Activated naive CD4-positive, alpha-beta T cell (primary cell): ENCODE data around the gene ADAMTS12.
A peak's percentile ranks its signal among the peaks of the same experiment; 100 is the strongest.

Experiments used
- DNase-seq, 4 experiments: peaks; one replicate each; lab custom pipeline; 2025; lab: John Stamatoyannopoulos, UW

The ADAMTS12 gene

DNA sequence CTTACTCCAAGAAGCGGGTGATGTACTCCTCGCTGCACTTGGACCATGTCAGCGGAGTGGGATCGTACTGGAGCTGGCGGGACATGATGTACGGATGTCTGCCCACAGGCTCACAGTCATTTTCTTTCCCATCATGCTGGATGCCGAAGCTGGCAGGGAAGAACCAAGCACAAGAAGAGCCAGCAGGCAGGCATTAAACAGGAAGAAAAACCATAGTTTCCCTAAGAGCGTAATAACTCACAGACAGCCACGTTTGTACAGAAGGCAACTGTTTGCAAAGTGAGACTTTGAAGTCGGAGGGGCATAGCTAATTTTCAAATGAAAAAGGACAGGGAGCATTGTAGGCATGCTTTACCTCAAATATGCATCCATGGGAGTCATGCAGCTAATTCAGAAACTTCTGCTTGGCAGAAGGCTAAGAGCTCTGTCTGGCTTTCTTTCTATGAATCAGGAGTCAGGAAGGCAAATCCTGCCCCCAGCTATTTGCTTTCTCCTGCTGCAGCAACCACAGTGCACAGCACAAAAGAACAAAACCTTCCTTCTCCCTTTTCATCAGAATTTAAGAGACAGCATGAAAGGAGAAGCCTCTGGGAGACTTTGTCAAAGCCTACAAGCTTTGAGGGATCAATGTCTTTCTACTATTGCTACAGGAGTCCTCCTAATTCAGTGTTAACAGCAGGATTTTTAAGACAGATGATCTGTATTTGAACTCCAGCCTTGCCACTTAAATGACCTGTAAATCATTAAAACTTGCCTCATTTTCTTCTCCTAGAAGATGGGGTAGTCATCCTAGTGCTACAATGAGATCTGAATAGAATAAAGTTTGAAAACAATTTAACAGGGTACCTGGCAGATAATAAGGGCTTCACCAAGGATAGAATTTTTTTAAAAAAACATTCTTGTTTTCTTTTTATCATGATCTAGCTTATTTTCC lies 242.0 kb downstream of the ADAMTS12 start:
- DNase-seq = no peak

DNA sequence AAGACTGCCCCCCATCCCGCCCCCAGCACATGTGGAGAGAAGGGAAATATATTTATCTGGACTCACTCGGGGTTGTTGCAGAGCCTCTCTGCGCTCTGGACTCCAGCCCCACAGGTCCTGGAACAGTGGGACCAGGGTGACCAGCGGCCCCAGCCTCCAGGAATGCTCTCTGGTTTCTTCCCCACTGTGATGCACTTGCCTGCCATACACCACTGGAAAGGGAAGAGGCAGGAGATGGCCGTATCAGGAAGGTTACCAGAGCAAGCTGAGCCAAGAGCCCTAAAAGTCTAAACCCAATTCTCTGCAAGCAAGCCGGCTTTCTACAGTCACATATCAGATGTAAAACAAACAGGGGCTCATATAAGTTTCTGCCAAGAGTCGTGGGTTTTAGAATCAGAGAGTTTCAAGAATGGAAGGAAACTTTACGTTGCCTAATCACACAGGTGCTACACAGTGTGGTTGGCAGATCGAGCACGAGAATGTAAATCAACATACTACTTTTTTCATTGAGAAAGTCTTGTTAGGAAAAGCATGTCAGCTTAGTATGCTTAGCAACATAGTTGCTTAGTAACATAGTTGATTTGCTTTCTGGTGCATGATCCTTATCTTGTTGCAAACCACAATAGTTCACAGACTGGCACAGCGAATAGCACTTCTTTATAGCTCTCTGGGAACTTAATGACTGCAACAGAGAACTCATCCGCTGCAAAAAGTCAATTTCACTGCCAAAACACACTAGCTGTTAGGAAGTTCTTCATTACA lies 249.9 kb downstream of the ADAMTS12 start:
- DNase-seq = no peak

DNA sequence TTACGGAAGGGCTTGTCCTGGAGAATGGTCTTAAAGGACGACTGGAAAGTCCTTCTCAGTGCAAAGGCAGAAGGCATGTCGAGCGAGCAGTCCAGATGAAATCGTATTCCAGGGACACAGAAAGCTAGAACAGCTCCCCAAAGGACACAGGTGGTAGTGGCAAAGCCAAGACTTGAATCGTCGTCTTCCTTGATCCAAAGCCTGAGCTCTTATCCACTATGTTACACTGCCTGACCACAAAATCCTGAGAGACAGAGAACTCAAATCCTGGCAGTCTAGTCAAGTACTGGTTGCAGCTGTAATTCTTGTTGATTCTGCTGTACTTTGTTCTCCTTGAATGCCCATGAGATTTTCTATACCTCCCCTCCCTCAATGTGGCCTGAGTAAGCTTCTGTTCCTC lies 252.3 kb downstream of the ADAMTS12 start:
- no peak for DNase-seq

DNA sequence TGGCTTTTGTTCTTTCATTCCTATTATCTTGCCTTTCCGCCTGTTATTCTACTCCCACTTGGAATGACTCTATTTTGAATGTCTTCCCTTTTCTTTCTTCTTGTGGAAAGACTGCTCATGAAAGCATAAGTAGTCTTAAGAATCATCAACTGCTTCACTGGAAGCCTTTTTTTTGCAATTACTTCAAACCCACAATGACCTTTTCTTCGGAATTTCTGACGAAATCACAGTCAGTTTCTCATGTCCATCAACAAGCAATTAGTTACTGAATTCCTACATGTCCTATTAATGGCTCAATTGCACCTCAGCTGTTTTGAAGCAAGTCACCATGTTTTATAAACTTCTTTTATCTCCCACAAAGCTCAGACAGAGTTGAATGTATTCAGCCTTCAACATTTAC lies 254.8 kb downstream of the ADAMTS12 start:
- DNase-seq = no peak

DNA sequence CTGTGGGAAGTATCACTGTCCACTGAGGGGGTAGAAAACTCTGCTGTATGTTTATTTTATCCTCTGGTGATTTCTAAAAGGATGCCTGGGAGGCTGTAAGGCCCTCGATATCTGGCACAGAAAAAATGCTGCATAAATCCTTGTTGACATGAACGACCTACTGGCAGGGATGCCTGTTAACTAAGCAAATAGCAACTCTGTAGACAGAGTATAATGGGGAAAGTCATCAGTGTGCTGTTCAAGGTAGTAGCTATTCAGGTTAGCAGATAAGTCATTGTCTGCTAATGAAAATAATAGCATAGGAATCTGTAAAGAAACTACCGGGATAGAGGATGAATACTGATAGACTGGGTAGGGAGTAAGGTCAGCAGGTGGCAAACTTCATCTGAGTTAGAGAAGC lies 256.2 kb downstream of the ADAMTS12 start:
- DNase-seq = no peak

DNA sequence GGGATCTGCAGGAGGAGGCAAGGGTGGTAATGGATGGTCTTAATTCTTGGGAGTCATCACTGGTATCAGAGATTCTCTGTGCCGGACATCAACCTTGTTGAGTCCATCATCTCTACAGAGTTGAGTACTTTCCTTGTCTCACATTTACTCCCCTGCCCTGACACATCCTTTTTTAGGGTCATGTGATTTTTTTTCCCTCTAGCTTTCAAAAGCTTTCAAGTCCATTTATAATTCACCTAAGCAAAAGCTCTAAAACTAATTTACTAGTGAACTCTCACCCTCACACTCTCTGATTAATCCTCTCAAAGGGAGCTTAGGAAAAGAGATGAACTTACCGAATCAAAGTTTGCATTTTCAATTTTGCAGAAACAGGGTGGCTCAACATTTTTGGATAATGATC lies 258.1 kb downstream of the ADAMTS12 start:
- DNase-seq = no peak

DNA sequence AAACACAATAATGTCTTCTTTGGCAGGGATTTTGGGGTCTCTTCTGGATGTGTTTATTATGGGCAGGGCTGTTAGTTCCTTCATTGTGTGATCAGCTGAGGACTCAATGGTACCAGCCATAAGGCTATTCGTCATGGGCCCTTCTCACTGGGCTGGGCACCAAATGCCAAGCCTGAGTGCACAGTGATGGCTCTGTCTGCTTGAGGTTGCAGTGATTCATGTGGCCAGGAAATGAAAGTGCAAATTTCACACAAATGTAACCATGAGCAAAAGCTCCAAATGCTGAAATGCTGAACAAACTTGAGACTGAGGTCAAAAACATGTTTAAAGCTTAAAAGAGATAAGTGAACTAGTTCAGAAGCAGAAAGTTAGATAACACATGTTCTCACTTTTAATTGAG lies 260.0 kb downstream of the ADAMTS12 start:
- DNase-seq = no peak

DNA sequence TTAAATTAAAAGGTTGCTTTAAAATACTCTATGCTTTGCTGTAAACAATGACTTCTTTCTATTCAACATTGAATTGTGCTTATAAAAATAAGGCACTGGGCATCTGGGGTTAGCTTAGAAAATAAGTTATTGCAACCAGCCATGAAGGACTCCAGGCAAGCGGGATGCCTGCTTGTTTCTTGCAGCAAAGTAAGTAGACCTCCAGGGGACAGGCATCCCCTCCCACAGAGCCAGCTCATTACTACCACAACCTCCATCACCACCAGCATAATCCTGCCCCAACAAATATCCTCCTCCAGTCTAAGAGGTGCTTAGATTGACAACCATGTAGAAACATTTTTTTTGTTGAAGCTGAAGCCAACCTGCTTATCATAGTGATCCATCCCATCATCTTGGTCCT lies 260.7 kb downstream of the ADAMTS12 start:
- no peak for DNase-seq

DNA sequence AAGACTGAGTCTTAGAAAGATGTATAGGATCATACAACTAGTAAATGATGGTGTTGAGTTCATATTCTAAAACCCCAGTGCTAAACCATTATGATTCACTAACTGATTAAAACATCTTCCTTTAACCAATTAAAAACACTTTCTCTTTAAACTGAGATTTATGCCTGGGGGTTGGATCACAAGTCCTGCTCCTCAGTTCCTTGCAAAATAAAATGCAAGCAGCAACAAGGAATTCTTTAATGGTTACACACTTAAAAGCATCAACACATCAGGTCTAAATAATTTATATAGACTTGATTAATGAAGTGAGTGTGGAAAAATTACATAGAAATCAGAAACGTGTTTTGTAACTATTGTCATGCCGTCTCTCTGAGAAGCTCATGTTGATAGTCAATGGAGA lies 261.8 kb downstream of the ADAMTS12 start:
- no peak for DNase-seq

DNA sequence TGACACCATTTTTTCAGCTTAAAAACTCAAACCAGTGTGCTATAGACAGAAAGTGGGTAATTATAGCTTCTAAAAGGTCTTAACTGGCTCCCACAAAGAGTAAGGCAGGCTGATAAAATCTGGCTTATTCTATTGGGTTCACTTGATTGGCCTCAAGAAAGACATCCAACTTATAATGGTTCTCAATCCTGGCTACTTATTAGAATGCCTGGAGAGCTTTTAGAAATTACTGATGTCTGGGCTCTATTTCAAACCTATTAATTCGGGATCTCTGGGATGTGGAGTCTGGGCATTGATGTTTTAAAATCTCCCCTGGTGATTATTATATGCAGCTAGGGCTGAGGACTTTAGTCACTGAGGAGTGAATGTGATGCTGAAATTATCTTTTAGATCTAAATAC lies 263.0 kb downstream of the ADAMTS12 start:
- DNase-seq = no peak

DNA sequence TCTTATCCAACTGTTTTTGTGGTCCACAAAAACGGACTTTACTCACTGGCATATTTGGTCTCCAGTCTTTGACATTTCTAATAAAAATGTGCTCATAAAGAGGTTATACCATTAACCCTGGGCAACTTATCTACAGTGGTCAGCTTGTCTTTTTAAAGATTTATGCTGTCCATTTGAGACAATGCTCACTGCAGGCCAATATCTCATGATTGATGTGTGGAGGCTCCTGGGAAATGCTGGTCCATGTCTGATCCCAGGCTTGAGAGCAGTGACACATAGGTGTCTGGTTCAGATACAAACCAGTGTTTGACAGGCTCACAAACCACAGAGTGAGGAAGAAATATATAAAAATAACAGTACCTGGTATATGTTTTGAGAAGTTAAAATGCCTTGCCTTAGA lies 270.3 kb downstream of the ADAMTS12 start:
- no peak for DNase-seq

DNA sequence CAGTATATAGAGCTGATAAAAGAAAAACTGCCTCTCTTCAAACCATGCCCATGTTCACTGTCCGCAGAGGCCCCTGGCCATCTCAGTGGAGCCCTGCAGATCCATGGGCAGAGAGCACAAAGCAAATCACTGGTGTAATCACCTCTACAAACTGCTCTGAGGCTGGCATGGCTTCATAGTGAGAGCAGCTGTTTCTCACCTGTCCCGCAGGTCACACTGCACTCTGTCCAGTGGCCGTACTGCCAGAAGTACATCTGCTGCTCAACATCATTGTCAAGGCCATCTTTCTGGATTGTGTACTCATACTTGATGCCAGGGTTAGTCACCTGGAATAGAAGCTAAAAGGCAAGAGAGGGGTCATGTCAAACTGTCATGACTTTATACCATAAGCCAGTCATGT lies 277.8 kb downstream of the ADAMTS12 start:
- no peak for DNase-seq

DNA sequence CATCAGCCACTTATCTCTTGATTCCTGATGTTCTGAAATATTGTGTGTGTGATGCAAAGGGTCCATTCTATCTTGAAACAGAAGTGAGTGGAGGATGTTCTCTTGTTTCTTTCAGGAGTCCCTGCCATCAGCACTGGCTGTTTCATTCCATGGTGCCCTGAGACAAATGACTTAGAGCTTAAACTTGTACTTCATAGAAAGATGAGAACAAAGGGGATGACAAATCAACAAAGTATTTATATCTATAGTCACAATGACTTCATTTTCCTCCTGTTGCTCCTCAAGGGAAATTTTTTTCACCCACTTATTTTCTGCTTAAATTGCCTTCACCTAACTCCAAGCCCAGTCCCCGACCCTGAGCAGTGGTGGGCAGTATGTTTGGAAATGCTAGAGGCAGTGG lies 279.4 kb downstream of the ADAMTS12 start:
- no peak for DNase-seq

DNA sequence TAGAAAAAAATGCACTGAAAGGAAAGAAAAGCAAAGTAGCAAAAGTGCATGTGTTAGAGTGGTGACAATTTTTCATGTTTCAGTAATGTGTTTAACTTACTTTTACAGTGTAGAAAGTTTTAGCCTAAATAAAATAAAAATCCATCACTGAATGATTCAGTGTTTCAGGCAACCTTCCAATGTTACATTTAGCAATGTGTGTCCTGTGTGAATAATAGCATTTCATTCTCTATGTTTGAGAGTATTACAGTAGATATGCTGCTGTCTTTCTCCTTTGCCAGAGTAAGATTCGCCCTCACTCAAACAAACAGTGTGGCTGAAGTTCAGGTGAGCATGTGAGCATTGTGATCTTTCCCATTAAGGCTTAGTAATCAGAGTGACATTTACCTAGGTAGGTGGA lies 279.9 kb downstream of the ADAMTS12 start:
- DNase-seq = no peak

DNA sequence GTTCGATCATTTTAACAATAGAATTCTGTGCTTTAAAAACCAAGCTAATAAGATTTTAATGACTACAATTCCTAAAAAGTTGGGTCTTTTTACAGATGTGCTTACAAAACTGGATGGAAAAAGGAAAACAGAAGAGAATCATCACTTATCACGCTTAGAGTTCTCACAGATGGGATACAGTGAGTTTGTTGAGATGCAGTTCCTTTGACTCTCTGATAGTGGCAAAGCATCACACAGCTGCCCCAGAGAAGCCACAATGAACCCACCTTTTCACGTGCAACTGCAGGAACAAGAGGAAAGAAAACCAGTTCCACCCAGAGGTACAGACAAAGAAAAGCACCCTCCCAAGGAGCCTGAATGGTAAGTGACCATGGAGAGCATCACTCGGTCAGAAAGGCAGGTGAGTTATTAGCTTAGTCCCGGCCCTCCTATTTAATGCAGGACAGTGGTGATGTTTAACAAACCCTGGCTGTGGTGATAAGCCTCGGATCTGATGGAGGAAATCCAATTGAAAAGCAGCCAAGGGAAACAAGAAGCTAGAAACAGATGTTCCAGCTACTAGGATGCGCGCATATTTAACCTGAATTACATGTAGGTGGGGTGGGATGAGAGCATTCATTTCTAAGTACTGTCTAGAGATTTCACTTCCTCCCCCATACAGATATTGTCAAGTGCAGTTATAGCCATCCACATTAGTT lies 283.3 kb downstream of the ADAMTS12 start:
- no peak for DNase-seq

DNA sequence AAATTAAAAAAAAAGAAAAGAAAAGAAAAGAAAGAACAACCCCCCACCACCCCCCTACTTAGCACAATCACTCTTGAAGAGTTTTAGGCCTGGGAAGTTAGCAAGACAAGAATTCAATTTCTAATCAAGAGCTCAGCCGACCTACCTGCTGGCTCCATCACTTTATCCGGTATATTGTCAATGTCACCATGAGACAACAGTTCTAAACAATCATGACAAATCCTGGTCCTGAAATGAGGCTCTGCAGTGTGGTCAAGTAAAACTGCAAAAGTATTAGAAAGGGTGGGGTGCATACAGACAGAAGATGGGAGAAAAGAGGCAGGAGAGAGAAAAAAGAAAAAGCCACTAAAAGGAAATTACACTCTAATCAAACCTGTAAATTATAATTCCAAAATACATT lies 287.3 kb downstream of the ADAMTS12 start:
- no peak for DNase-seq

DNA sequence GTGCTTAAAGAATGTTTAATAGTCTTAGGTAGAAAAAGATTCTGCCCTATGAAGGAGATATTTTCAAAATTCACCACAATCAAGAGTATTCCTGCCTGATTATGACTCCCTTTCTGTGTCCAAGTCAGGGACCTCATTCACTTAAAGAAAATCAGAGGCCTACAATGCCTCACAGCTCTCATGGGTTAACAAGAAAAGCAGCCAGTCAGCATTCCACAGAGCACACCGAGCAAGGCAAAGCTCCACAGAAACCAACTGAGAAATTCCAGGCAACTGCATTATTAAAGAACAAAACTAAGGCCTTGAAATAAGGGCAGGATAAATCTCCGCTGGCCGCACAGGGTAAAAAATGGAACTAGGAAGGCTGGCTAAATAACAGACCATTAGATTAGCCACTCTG lies 289.9 kb downstream of the ADAMTS12 start:
- no peak for DNase-seq

DNA sequence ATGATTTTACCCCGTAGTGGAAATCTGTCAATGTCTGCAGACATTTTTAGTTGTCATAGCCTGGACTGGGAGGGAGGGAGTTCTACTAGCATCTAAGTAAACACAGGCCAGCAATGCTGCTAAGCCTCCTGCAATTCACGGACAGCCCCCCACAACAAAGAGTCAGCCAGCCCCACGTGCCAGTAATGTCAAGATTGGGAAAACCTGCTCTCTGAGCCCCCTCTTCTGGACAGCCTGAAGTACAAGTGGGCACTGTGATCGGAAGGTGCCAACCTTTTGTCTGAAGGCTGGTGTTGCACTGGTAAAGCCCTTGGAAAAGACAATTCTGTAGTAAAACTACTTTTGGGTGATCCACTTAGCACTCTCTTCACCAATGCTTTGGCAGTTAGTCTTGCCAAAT lies 296.5 kb downstream of the ADAMTS12 start:
- DNase-seq = no peak

DNA sequence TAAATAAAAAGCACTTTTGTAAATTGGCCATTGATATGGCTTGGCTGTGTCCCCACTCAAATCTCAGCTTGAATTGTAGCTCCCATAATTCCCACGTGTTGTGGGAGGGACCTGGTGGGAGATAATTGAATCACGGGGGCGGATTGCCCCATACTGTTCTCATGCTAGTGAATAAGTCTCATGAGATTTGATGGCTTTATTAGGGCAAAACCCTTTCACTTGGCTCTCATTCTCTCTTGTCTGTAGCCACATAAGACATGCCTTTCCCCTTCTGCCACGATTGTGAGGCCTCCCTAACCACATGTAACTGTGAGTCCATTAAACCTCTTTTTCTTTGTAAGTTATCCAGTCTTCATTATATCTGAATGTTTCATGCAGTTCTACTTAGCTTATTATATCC lies 297.8 kb downstream of the ADAMTS12 start:
- DNase-seq = no peak

DNA sequence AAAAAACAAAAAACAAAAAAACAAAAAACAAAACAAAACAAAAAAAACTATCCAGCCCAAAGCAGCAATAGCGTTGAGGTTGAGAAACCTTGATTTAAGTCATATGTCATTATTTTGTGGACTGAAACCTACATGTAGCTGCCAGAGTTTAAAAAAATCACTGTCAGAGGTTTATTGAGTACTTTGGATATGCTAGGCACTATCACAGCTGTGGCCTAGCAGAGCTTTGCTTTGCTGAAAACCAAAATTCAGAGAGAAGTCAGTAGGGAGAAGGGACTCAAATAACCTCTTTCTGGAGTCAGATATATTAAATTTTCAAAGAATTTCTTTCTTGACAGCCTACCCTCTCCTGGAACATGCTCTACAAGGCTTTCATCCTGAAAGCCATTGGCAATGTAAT lies 299.5 kb downstream of the ADAMTS12 start:
- no peak for DNase-seq

DNA sequence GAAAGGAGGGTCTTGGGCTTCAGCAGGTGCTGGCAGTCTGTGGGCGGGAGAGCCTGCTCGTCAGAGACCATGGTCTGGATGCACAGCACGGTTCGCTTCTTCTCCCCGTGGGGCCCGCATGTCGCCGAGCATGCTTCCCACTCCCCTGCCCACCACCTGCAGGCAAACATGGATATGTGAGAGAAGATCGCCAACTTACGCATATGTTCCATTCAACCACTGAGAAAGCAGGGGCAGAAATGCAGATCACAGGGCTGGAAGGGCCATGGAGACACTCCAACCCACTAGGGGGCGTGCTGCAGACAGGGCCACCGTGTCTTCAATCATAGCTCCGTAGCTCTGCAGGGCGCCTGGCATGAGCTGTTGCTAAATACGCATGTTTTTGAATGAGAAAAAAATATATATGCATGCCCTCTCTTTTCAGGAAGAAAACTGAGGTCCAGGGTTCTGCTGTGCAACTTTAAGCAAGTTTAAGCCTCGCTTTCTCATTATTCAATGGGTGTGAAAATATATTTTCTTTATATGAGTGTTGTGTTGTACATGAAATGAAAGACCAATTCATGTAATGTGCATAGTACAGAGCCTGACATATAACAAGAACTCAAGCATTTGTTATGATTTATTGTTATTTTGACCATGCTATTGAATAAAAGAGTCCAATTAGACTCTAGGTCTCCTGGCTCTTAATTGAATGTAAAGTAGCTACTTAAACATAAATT lies 303.0 kb downstream of the ADAMTS12 start:
- DNase-seq = peak in 3 of 4 experiments; percentile 0 to 6 (median 1)

DNA sequence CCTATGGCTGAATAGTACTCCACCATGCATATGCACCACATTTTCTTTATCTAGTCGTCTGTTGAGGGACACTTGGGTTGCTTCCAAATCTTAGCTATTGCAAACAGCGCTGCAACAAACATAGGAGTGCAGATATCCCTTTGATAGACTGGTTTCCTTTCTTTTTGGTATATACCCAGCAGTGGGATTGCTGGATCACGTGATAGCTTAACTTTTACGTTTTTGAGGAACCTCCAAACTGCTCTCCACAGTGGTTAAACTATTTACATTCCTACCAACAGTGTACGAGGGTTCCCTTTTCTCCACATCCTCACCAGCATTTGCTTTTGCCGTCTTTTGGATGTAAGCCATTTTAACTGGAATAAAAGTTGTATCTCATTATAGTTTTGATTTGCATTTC lies 308.5 kb downstream of the ADAMTS12 start:
- DNase-seq = no peak
